Measurements from ENCODE around the gene GPR25. TPM values are rescaled to one million over a fixed set of nuclear protein-coding genes. Genes with fewer than 3 reads are reported as not detected.
A peak's percentile ranks its signal among the peaks of the same experiment; 100 is the strongest.

The GPR25 gene, protein sequence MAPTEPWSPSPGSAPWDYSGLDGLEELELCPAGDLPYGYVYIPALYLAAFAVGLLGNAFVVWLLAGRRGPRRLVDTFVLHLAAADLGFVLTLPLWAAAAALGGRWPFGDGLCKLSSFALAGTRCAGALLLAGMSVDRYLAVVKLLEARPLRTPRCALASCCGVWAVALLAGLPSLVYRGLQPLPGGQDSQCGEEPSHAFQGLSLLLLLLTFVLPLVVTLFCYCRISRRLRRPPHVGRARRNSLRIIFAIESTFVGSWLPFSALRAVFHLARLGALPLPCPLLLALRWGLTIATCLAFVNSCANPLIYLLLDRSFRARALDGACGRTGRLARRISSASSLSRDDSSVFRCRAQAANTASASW
- total RNA-seq = 0.86 and 1.6 TPM in 2 replicates

DNA sequence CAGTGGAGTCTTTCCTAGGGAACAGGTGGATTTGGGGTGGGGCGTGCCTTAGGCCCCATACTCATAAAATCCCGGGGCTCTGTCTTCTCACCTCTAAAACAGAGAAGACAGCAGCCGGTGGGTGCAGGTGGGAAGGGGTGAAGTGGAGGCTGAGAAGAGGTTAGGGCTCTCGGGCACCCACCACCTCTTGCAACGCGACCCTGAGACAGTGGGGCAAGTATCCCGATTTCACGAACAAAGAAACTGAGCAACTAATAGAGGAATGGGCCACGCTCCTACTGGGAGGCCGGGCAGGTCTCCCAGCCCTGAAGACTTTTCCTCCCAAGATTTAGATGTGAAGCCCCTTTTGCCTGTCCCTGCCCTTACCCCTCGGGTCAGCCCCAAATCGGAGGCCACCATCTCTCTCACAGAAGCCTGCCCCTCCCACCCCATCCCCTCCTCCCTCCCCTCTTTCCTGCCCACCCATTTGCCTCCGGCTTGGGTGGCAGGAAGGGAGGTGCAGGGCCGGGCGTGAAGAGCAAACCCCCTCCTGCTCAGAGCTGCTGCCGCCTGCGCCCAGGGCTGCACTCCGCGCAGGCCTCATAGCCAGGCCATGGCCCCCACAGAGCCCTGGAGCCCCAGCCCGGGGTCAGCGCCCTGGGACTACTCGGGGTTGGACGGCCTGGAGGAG, at the start of gene GPR25:
GPR25 (plus strand) TSS at position 536 of the 670 bp plus-strand sequence; CDS start at position 593, 57 bp downstream.
- ATAC-seq (ENCODE audit: low read depth) = no peak
- Mint-ChIP-seq H3K4me3 (peak within 1 kb of the TSS; percentile 75), H3K27ac (peak within 1 kb of the TSS; percentile 94), H3K9me3 (no peaks in the 10 kb centered on the region), H3K27me3 (peaks cover 16% of the 10 kb centered on the region), H3K4me1 (peaks cover 57% of the 10 kb centered on the region), H3K36me3 (ENCODE audit: low read depth) (no peaks in the 10 kb centered on the region)
- DNase-seq = no peak
- intact Hi-C loops (cut with micrococcal nuclease) = loop anchor here (5.0 to 10.0 kb wide), 2 partner anchors 95 to 568 kb away; no protein-coding TSS in a partner anchor
- ChIA-PET POLR2A (interaction anchor here (0.7 kb wide), 1 partner anchor 15 kb away, joined by 5 read pairs; no protein-coding TSS in a partner anchor), CTCF (interaction anchor here (0.6 to 0.7 kb wide), 2 partner anchors 43 to 63 kb away, joined by 3 to 4 read pairs; no protein-coding TSS in a partner anchor)
- TF ChIP-seq, protein P1, sequence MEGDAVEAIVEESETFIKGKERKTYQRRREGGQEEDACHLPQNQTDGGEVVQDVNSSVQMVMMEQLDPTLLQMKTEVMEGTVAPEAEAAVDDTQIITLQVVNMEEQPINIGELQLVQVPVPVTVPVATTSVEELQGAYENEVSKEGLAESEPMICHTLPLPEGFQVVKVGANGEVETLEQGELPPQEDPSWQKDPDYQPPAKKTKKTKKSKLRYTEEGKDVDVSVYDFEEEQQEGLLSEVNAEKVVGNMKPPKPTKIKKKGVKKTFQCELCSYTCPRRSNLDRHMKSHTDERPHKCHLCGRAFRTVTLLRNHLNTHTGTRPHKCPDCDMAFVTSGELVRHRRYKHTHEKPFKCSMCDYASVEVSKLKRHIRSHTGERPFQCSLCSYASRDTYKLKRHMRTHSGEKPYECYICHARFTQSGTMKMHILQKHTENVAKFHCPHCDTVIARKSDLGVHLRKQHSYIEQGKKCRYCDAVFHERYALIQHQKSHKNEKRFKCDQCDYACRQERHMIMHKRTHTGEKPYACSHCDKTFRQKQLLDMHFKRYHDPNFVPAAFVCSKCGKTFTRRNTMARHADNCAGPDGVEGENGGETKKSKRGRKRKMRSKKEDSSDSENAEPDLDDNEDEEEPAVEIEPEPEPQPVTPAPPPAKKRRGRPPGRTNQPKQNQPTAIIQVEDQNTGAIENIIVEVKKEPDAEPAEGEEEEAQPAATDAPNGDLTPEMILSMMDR (IDR thresholded peaks at IDR 0.05) = no peak

DNA sequence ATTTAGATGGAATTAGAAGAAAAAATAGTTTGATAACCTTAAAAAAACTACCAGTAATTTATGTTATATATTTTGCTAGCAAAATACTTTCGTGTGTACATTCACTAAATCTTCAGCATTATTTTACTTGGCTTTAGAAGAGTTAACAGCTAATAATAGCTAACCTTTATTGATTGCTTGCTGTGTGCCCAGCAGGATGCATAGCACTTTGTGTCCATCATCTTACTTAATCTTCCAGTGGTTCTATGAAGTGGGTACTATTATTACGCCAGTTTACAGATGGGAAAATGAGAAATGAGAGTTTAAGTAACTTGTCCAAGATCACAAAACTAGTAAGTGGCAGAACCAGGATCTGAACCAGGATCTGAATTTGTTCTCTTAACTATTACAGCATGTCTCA, 41.7 kb upstream of the GPR25 start:
- TF ChIP-seq, protein P1 (IDR thresholded peaks at IDR 0.05) = no peak
- no peak overlapping the region for H3K27ac Mint-ChIP-seq
- H3K36me3 Mint-ChIP-seq (ENCODE audit: low read depth) = no peaks in the 10 kb centered on the region
- no peaks in the 10 kb centered on the region for H3K27me3 Mint-ChIP-seq
- no peak overlapping the region for H3K4me3 Mint-ChIP-seq
- ATAC-seq (ENCODE audit: low read depth) (no peak), DNase-seq (no peak)
- intact Hi-C loops (cut with micrococcal nuclease) = no loop called here
- POLR2A ChIA-PET = no interaction called here
- CTCF ChIA-PET = no interaction called here
- H3K4me1 Mint-ChIP-seq = peaks cover 2% of the 10 kb centered on the region
- no peaks in the 10 kb centered on the region for H3K9me3 Mint-ChIP-seq

DNA sequence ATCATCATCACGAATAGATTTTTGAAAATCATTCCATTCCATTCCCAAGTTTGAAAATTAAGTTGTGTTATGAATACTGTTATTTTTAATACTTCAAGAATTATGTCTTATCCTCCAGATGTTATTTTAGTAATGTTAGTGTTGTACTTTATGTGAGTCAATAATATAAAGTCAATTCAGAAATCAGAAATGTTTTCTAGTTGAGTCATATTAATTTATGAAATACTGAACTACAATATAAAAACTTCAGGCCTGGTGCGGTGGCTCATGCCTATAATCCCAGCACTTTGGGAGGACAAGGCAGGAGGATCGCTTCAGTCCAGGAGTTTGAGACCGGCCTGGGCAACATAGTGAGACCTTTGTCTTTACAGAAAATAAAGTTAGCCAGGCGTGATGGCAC, 38.4 kb upstream of the GPR25 start:
- Mint-ChIP-seq H3K4me1 (no peaks in the 10 kb centered on the region), H3K27me3 (no peaks in the 10 kb centered on the region), H3K4me3 (no peak overlapping the region), H3K27ac (no peak overlapping the region), H3K9me3 (no peaks in the 10 kb centered on the region), H3K36me3 (ENCODE audit: low read depth) (no peaks in the 10 kb centered on the region)
- intact Hi-C loops (cut with micrococcal nuclease) = no loop called here
- TF ChIP-seq, protein P1 (IDR thresholded peaks at IDR 0.05) = no peak
- no peak for DNase-seq
- ChIA-PET POLR2A (no interaction called here), CTCF (no interaction called here)
- no peak for ATAC-seq (ENCODE audit: low read depth)

DNA sequence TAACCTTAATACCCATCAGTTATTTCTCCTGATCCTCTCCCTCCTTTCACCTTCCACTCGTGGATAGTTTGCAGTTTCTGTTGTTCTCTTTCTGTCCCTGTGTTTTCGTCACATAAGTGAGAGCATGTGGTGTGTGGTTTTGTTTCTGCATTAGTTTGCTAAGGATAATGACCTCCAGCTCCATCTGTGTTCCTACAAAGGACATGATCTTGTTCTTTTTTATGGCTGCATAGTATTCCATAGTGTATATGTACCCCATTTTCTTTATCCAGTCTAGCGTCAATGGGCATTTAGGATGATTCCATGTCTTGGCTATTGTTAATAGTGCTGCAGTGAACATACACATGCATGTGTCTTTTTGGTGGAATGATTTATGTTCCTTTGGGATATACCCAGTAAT, 36.6 kb upstream of the GPR25 start:
- ATAC-seq (ENCODE audit: low read depth) = no peak
- CTCF ChIA-PET = interaction anchor here (3.6 kb wide), 1 partner anchor 214 kb away, joined by 14 read pairs; no protein-coding TSS in a partner anchor
- POLR2A ChIA-PET = no interaction called here
- Mint-ChIP-seq H3K9me3 (no peaks in the 10 kb centered on the region), H3K27me3 (no peaks in the 10 kb centered on the region), H3K36me3 (ENCODE audit: low read depth) (no peaks in the 10 kb centered on the region), H3K4me3 (no peak overlapping the region), H3K27ac (no peak overlapping the region), H3K4me1 (no peaks in the 10 kb centered on the region)
- no peak for DNase-seq
- intact Hi-C loops (cut with micrococcal nuclease) = no loop called here
- TF ChIP-seq, protein P1 (IDR thresholded peaks at IDR 0.05) = no peak

Measured in activated B cell treated with CpG ODN at 0.5 μM for 24 hours (primary cell).